Eye (tissue), 1 donor: ENCODE data around the gene CBL.
"Not testable (repeated sequence)": the region's sequence is repeated elsewhere in the genome, so short reads cannot be mapped to it uniquely, and the experiment has no call there.

ENCODE experiments used
- DNase-seq: peaks from one replicate; pipeline ENCODE4 v3.0.0-alpha.2; 2015

Gene CBL

DNA sequence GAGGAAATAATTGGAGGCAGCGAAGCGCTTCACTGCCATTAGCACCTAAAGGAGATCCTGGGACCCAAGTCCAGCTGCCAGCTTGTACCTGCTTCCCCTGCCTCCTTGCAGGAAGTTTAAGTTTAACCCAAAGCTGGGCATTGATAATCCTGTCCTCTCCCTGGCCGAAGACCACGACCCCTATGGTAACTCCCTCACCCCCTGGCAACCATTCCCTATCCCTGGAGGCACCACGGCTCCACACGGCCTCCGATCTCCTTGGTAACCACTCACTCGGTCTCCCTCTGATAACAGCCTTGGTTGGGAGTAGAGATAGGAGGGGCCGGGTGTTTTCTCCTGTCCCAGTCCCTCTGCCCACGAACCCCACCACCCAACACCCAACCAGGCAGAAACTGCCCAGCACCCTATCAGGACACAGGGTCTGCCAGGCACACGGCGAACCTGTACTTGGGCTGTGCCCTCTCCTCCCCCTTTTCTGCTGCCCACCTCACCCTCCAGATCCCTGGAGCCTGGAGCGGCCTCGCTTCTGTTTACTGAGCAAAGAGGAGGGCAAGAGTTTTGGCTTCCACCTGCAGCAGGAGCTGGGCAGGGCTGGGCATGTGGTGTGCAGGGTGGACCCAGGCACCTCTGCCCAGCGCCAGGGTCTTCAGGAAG, 20.0 kb upstream of the CBL start:
- no peak for DNase-seq

DNA sequence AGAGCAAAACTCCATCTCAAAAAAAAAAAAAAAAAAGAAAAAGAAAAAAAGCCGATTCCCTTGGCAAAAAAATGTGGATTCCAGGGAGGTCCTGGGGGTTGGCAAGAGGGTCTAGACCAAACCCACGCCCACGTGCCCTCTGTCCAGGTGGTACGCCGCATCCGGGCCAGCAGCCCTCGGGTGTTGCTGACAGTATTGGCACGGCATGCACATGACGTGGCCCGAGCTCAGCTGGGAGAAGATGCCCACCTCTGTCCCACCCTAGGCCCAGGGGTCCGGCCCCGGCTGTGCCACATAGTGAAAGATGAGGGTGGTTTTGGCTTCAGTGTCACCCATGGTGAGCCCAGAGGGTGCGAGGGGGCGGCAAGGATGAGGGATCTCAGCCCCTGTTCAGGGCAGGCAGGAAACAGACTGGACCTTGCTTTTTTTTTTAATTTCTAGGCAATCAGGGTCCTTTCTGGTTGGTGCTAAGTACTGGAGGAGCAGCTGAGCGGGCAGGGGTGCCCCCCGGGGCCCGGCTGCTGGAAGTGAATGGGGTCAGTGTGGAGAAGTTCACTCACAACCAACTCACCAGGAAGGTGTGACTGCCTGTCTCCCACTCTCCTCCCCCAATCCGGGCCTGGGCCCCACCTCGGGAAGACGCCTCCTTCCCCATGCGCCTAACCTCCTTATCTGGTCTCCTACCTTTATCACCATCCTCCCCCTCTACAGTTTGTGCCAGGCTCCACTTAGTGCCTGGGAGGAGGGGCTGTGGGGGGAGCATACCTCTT, 18.8 kb upstream of the CBL start:
- no peak for DNase-seq

DNA sequence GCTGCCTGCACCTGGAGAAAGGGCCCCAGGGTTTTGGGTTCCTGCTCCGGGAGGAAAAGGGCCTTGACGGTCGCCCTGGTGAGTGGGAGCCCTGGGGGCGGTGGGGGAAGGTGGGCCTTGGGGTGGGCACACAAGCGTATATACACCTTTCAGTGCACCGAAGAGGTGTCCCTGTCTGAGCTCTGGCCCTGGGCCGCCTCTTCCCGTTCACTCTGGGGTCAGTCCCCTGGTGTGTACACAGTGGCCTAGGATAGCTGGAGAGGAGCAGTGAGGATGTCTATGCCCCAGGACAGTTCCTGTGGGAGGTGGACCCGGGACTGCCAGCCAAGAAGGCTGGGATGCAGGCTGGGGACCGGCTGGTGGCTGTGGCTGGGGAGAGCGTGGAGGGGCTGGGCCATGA, 18.1 kb upstream of the CBL start:
- DNase-seq = no peak

DNA sequence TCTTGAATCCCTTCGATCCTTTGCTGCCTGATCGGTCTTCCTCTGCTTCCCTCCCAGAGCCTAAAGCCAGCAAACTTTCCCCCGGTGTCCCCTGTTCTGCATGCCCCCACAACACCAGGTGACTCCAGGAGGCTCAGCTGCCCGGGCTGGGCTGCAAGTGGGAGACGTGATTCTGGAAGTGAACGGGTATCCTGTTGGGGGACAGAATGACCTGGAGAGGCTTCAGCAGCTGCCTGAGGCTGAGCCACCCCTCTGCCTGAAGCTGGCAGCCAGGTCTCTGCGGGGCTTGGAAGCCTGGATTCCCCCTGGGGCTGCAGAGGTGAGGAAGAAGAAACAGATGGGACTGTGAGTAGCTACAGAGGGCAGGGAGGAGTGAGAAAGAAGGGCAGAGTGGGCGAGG, 17.3 kb upstream of the CBL start:
- no peak for DNase-seq

DNA sequence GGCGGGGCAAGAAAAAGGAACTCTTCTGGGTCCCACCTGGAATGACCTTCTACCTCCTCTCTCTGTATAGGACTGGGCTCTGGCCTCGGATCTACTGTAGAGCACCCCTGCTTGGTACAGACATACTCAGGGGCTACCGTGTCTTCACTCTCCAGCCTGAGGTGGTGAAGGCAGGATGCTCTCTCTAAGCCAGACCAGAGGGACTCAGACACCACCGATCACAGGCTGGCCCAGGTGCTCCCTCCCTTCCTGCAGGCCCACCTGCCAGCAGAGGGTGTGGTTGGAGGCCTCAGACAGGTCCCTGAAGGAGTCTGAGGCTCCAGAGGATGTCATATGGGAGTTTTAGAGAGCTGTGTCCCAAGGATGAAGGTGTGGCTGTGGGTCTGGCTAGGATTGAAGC, 16.7 kb upstream of the CBL start:
- no peak for DNase-seq

DNA sequence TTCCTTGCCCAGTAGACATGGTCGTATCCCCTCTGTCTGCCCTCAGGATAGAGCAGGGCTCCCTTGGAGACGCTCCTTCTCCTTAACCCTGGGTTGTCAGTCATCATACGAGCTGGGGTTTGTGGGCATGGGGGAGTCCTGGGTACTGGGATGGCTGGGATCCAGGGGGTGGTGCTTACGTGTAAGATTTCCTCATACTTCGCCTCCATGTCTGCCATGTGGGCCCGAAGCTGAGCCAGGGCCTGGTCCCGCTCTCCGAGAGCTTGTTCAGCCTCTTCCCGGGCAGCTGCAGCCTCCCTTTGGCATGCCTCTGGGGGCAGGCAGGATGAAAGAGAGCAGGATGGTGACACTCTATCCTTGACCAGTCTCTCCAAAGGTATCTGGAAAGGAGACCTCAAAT, 15.6 kb upstream of the CBL start:
- DNase-seq = no peak

DNA sequence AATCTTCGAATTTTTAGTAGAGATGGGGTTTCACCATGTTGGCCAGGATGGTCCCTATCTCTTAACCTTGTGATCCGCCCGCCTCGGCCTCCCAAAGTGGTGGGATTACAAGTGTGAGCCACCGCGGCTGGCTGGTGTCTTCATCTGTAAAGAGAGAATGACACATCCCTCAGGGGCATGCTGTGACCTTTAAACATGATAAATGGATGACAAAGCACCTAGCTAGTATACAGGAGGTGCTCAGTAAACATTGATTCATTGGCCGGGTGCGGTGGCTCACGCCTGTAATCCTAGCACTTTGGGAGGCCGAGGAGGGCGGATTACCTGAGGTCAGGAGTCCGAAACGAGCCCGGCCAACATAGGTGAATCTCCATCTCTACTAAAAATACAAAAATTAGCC, 14.9 kb upstream of the CBL start:
- not testable (repeated sequence) for DNase-seq

DNA sequence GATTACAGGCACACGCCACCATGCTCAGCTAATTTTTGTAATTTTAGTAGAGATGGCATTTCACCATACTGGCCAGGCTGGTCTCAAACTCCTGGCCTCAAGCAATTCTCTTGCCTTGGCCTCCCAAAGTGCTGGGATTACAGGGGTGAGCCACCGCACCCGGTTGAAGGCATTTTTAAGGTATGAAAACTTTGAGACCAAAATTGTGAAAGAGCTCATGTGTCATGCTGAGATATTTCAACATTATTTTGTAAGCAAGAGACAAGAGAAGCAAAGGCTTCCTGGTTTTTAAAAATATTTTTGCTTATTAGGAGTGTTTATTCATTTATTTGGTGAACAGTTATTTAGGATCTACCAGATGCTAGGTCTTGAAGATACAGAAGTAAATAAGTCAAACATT, 14.0 kb upstream of the CBL start:
- DNase-seq = no peak

DNA sequence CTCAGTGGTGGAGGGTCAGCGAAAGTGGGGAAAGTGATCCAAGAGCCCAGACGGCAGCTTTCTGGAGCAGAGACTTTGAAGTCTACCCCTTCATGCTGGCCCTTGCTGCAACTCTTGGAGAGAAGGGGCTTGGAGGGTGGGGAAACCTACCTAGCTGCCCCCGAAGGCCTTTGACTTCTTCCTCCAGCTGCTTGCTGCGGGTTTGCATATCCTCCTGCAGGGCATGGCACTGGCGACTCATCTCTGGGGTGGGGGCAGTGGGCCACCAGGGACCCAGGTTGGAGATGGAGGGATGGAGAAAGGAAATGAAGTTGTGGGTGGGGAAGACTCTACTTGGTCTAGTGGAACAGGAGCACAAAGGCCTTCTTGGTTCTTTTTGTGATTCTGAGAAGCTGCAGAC, 13.1 kb upstream of the CBL start:
- DNase-seq = no peak

DNA sequence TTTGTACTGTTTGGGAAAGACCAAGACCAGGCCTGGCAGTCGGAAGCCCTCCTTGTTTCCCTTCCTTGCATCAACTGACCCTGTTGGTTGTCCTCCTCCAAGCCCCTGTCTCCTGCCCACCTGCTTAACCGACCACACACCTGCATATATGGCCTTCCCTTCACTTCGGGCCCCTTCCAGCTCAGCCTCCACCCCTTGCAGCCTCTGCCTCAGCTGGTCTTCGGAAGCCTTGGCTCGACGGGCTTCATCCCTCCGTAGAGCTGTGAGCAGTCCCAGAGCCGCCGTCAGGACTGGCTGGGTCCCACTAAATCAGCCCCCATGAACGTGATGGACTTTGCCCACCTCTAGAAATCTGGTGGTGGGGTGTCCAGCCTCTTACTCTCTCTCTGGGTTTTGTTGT, 12.5 kb upstream of the CBL start:
- no peak for DNase-seq

DNA sequence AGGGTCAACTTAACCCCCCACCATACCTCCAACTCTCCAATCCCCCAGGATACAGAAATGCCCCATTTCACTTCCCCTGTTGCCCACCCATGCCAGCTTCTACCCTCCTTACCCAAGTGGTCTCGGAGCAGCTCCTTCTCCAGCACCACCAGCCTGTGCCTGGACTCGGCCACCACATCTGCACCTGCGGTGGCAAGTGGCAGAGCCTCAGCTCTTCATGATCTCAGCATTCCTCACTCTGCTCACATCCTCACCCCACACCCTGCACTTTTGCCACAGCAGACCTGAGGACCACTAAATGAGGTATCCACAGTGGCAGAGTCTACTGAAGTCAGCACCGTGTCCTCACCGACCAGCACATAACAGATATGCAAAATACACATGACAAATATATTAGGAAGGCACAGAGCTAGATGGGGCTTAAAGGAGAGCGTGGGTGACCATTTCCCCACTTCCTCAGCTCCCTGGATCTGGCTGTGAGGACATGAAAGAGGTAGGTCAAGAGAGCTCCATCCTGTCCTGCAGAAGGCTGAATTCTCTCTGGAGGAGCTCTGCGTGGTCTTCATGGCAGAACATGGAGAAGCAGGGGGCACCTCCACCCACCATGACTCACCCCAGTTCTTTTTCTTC, 11.2 kb upstream of the CBL start:
- no peak for DNase-seq

DNA sequence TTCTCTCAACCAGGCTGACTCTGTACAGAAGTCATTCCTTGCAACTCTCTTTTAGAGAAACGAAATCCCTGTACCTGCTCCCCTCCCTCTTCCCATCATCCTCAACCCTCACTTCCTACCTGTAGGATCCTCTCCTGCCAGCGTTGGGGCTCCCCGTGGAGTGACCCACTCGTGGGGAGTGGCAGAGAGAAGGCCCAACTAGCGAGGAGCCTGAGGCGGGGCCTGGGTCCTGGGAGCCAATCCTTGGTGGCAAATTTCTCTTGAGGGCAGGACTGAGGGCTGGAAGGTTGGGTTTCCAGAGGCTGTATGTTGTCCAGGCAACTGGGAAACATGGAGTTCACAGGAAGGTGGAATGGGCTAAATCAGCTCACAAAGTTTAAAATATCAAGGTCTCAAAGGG, 10.5 kb upstream of the CBL start:
- no peak for DNase-seq

DNA sequence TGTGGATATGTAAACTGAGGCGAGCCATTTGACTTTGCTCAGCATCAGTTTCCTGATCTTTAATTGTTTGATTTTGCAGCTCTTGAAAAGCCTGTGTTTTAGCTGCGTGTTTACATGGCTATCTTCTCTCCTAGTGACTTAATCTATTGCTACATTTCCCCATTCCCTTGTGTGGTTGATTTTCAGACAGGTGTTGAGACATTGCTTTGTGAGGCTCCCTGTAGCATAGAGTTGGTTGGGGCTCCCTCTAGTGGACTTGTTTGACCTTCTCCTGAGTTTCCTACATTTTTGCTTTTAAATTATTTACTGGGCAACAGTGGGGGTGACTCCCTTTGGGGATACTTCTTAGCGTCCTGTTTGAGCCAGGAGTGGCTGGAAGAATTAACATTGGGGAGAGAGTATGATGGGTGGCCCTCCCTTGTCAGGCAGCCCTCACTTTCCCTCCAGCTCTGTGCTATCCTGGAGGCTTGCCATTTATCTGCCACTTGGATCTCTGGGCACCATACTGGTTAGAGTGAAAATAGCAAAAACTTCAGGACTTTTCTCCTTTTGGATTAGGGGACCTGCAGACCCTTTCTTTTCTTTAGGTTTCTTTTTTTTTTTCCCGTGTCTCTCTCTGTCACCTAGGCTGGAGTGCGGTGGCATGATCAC, 9.2 kb upstream of the CBL start:
- DNase-seq = peak; percentile 95

DNA sequence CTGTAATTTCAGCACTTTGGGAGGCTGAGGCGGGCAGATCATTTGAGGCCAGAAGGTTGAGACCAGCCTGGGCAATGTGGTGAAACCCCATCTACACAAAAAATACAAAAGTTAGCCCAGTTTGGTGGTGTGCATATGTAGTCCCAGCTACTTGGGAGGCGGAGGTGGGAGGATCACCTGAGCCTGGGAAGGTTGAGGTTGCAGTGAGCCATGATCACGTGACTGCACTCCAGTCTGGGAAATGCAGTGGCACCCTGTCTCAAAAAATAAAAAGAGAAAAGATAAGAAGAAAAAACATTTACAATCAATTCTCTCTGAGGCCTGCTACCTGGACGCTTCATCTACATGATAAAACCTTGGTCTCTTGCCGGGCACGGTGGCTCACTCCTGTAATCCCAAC, 7.2 kb upstream of the CBL start:
- no peak for DNase-seq

DNA sequence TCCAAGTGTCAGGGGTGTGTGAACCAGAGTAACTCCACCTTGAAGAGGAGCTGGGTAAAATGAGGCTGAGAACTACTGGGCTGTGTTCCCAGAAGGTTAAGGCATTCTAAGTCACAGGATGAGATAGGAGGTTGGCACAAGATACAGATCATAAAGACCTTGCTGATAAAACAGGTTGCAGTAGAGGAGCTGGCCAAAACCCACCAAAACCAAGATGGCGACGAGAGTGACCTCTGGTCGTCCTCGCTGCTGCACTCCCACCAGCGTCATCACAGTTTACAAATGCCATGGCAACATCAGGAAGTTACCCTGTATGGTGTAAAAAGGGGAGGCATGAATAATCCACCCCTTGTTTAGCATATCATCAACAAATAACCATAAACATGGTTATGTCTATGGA, 4.9 kb upstream of the CBL start:
- DNase-seq = not testable (repeated sequence)

DNA sequence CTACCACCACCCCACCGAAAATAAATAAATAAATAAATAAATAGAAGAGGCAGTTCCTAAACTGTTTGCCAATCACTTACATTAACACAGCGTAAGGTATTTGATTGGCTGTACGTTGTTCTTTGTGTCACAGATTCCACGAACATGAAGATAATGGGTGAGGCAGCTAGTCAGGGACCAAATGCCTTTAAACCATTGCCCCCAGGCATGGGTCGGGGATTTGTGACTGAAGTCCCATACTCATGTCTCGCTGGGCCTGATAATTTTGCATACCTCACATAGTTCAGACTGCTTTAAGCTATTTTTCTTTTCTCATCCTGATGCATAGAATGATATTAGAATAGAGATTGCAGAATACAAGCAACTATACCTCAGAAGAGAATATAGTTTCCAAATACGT, 3.6 kb upstream of the CBL start:
- no peak for DNase-seq

DNA sequence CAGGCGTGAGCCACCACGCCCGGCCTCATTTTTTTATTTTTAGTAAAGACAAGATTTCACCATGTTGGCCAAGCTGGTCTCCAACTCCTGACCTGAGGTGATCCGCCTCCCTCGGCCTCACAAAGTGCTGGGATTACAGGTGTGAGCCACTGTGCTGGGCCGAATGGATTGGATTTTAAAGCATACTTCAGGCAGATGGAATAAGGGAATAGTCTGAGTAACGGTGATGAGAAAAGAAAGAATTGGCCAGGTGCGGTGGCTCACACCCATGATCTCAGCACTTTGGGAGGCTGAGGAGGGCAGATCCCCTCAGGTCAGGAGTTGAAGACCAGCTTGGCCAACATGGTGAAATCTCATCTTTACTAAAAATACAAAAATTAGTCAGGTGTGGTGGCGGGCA, 2.1 kb upstream of the CBL start:
- no peak for DNase-seq

DNA sequence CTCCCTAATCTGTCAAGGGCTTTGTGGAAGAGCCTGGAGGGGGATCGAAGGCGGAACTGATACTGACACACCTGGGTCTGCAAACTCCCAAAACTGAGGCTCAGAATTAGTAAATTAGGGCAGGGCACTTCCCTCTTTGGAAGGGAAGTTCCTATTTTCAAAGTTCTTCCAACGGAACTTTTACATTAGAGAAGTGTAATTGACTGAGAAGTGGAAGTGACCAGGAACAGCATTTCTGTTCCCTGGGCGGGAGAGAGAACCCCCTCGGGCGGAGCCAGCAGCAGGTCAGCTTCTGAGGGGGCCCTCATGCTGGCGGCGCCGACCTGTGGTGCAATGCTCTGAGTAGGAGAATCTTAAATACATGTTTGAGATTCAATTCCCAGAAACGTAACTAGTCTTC, 1.1 kb upstream of the CBL start:
- DNase-seq = no peak

DNA sequence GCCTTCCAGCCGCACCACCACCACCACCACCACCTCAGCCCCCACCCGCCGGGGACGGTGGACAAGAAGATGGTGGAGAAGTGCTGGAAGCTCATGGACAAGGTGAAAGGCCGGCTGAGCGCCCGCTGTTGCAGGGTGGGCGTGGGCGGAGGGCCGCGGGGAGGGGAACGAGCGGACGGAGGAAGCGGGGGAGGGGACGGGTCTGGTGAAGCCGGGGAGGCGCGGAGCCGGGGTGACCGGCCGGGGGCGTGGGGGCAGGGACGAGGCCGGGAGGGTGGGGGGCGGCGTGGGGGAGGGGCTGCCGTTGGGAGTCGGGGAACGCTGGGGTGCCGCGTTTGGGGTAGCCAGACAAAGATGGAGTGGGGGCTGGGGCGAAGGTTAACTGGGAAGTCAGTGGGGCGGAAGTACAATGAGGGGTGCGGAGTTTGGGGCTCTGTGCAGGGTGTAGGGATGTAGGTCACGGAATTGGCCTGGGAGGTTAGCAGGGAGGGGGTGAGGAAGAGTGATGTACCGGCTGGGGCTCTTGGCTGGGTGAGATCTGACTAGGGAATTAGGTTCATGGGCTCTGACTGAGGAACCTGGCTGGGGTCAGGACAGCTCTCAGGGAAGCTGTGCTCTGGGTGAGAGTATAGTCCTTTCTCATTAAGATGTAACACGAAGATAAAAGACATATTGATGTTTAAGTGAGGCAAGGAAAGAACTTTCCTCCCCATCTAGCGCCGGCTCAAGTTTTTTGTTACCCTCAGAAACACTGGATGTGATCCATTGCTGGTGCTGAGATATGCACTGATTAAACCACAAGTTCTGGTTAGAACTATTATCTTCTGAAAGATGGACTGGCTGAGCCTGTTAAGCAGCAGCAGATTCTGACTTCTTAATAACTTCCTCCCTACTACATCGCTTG, 624 bp downstream of the CBL start:
- DNase-seq = peak; percentile 51

DNA sequence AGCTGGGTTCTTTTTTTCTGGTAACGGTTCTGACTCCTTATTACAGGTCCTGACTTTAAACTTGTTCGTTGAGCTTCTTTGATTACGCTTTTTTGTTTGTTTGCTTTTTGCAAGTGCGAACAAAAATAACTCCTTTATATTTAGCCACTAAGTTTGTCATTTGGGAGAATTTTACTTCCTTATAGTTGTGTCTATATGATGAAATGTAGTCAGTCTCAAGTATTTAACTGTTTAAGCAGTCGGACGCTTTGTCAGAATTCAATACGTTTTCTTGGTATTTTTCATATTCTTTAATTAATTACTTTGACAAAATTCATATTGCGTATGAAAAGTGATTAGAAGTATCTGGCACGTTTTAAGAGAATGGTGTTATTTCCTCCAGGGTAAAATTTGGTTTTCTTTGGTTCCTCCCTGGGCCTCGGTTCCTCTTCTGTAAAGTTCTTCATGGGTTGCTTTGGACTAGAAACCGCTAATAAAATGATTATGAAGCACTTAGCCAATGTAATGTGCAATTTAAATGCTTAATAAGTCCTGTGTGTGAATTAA, 1.3 kb downstream of the CBL start:
- DNase-seq = no peak

DNA sequence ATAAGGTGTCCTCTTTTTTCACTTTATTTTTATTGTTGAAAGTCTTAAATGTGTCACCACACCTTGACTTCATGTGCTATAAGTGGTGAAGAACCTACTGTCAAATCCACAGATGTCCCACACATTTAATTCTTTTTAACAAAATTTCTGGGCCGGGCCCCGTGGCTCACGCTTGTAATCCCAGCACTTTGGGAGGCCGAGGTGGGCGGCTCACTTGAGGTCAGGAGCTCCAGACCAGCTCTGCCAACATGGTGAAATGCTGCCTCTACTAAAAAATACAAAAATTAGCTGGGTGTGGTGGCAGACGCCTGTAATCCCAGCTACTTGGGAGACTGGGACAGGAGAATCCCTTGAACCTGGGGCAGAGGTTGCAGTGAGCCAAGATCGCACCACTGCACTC, 3.0 kb downstream of the CBL start:
- no peak for DNase-seq

DNA sequence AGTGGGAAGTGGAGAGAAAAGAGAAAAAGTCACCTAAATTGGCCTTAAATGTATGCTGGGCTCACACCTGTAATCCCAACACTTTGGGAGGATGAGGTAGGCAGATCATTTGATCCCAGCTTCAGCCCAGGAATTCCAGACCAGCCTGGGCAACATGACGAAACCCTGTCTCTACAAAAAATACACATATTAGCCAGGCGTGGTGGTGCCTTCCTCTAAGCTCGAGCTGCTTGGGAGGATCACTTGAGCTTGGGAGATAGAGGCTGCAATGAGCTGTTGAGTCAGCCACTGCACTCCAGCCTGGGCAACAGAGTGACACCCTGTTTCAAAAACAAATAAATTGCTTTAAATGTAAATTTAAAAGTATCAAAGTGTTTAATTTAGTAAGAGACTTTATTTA, 3.9 kb downstream of the CBL start:
- no peak for DNase-seq
